Suprapubic skin (tissue), 4 donors: ENCODE results near the gene CCSER1.

ENCODE experiments used
- CTCF ChIP-seq, 2 donors: fragments of 200-600 bp in 1 of 2; fragments of 450-650 bp in 1 of 2; sonication (generic) in 1 of 2; IDR thresholded peaks; one replicate each; pipeline ENCODE4 v1.5.1; 2016 to 2019; ENCODE audit warnings: antibody characterized with exemption in 2 of 2, mild to moderate bottlenecking in 1 of 2, moderate library complexity in 1 of 2
- POLR2A ChIP-seq, 2 donors: fragments of 450-650 bp; IDR thresholded peaks; one replicate each; pipeline ENCODE4 v1.6.1; 2017; ENCODE audit warnings: antibody characterized with exemption in 2 of 2, mild to moderate bottlenecking in 2 of 2, moderate library complexity in 2 of 2
- POLR2AphosphoS5 ChIP-seq, 3 donors: sonication (generic); formaldehyde crosslinking; IDR thresholded peaks; one replicate each; pipeline ENCODE4 v1.6.1; 2017; ENCODE audit warnings: antibody characterized with exemption in 3 of 3

- TF ChIP-seq POLR2AphosphoS5 (IDR thresholded peaks at IDR 0.05) (no peak), CTCF (IDR thresholded peaks at IDR 0.05) (no peak), POLR2A (IDR thresholded peaks at IDR 0.05) (no peak)
Measured at GRCh38 chr4:91085961-91086360, 958.8 kb downstream of the CCSER1 start.
